Tibial nerve (tissue), 4 donors: ENCODE data around the gene NRCAM. TPM values are rescaled to one million over a fixed set of nuclear protein-coding genes. Genes with fewer than 3 reads are reported as not detected.

Experiments
- DNase-seq, 2 donors: peaks; one replicate each; pipeline ENCODE4 v3.0.0-alpha.2; 2019; ENCODE audit warnings: low spot score in 2 of 2
- H3K27ac ChIP-seq, 4 donors: fragments of 200-600 bp; sonication (generic) in 3 of 4; one replicate each; pipeline ENCODE4 v1.5.1; 2017 to 2019; ENCODE audit warnings: mild to moderate bottlenecking in 1 of 4
- H3K27me3 ChIP-seq, 2 donors: fragments of 200-600 bp; sonication (generic) in 1 of 2; one replicate each; pipeline versions ENCODE4 v1.5.1 to v1.6.0; 2017 to 2019
- H3K36me3 ChIP-seq, 3 donors: fragments of 200-600 bp; sonication (generic); one replicate each; pipeline ENCODE4 v1.5.1; 2018 to 2019
- H3K4me1 ChIP-seq, 4 donors: fragments of 200-600 bp; sonication (generic) in 3 of 4; one replicate each; pipeline ENCODE4 v1.5.1; 2017 to 2019
- H3K4me3 ChIP-seq, 4 donors: fragments of 200-600 bp; sonication (generic) in 3 of 4; one replicate each; pipeline ENCODE4 v1.5.1; 2017 to 2019; ENCODE audit warnings: mild to moderate bottlenecking in 1 of 4, moderate library complexity in 1 of 4
- H3K9me3 ChIP-seq, 4 donors: fragments of 200-600 bp; sonication (generic) in 3 of 4; one replicate each; pipeline ENCODE4 v1.5.1; 2017 to 2019
- EP300 ChIP-seq, 2 donors: sonication (generic); formaldehyde crosslinking; IDR thresholded peaks; one replicate each; pipeline ENCODE4 v1.6.1; 2017; ENCODE audit warnings: antibody characterized with exemption in 2 of 2, mild to moderate bottlenecking in 1 of 2
- POLR2A ChIP-seq, 2 donors: fragments of 450-650 bp; IDR thresholded peaks; one replicate each; pipeline ENCODE4 v1.6.1; 2017; ENCODE audit warnings: antibody characterized with exemption in 2 of 2, mild to moderate bottlenecking in 2 of 2, moderate library complexity in 2 of 2
- WGBS, 2 donors: methylation state at CpG; one replicate each; pipeline ENCODE4 v1.1.5; 2018; 5-methylcytosine and 5-hydroxymethylcytosine counted together
- total RNA-seq, 4 donors: library from RNA; depleted of rRNA; stranded (reverse); fragments of >200 nt; gene quantifications; one replicate each; pipeline ENCODE4 v1.1.0, GENCODE V29; 2016
- TF ChIP-seq, protein P1 (sequence below), 5 experiments: fragments of 200-600 bp in 3 of 5; fragments of 450-650 bp in 2 of 5; sonication (generic) in 3 of 5; IDR thresholded peaks; one replicate each; pipeline ENCODE4 v1.5.1; 2016 to 2019; ENCODE audit warnings: antibody characterized with exemption in 5 of 5, mild to moderate bottlenecking in 3 of 5, moderate library complexity in 2 of 5

The NRCAM gene
- total RNA-seq, 4 donors from 2014 or later = 16.5 to 87.4 (median 22.4) TPM

DNA sequence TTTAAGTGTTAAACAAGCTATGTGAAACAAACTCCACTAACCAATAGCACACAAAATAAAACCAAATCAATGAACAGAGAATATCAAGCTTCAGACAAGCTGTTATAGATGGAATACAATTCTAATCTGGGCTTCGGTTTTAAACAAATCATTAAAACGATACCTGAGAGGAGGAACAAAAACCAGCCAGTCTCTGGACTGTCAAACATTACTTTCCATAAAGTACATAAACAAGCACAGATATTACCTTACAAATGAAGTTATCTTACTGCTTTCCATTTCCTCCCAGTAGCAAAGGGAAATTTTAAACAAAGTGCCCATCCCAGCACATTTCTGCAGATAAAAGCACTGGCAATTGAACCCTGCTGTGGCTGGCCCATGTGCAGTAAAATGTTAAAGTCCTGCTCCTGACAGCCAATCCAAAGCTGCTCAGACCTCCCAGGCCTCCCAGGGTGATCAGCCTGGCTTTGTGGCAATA is 128.0 kb downstream of the NRCAM start:
- peak overlapping the region in 1 of 4 donors; percentile 42 for H3K27ac ChIP-seq
- H3K4me3 ChIP-seq = no peak overlapping the region
- 63 to 69% methylated on average over 2 of the region's 2 CpGs for WGBS, 2 donors
- no peak for DNase-seq
- no peak for TF ChIP-seq POLR2A (IDR thresholded peaks at IDR 0.05)
- H3K9me3 ChIP-seq = no peaks in the 10 kb centered on the region
- no peaks in the 10 kb centered on the region for H3K27me3 ChIP-seq
- H3K36me3 ChIP-seq = no peaks in the 10 kb centered on the region
- H3K4me1 ChIP-seq = peaks cover 0 to 16% (median 0%) of the 10 kb centered on the region in 4 donors

GRCh38 chr7:108327353-108327752 is 128.9 kb downstream of the NRCAM start:
- no peak for DNase-seq
- Histone ChIP-seq H3K9me3 (no peaks in the 10 kb centered on the region), H3K27me3 (no peaks in the 10 kb centered on the region), H3K4me1 (peaks cover 0 to 25% (median 0%) of the 10 kb centered on the region in 4 donors), H3K36me3 (no peaks in the 10 kb centered on the region), H3K4me3 (no peak overlapping the region), H3K27ac (no peak overlapping the region)
- no peak for TF ChIP-seq EP300 (IDR thresholded peaks at IDR 0.05)
- no peak for TF ChIP-seq POLR2A (IDR thresholded peaks at IDR 0.05)
- TF ChIP-seq, protein P1, sequence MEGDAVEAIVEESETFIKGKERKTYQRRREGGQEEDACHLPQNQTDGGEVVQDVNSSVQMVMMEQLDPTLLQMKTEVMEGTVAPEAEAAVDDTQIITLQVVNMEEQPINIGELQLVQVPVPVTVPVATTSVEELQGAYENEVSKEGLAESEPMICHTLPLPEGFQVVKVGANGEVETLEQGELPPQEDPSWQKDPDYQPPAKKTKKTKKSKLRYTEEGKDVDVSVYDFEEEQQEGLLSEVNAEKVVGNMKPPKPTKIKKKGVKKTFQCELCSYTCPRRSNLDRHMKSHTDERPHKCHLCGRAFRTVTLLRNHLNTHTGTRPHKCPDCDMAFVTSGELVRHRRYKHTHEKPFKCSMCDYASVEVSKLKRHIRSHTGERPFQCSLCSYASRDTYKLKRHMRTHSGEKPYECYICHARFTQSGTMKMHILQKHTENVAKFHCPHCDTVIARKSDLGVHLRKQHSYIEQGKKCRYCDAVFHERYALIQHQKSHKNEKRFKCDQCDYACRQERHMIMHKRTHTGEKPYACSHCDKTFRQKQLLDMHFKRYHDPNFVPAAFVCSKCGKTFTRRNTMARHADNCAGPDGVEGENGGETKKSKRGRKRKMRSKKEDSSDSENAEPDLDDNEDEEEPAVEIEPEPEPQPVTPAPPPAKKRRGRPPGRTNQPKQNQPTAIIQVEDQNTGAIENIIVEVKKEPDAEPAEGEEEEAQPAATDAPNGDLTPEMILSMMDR (IDR thresholded peaks at IDR 0.05) = no peak

DNA sequence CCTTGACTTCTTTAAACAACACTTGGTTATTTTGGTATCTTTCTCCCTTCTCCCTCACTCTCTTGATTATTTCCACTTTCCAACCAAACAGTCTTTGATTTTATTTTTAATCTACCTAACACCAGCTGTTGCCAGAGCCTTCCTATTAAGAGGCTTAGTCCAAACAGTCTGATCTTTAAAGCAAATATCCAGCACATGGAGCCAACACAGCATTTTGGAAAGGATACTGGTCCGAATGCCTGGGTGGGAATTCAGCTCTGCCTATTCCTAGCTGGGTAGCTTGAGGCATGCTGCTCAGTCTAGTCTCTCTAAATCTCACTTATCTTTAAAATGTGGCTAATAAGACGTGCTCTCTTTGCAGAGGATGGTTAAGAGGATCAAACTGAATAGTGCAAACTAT is 129.3 kb downstream of the NRCAM start:
- TF ChIP-seq, protein P1 (IDR thresholded peaks at IDR 0.05) = no peak
- TF ChIP-seq EP300 (IDR thresholded peaks at IDR 0.05) (no peak), POLR2A (IDR thresholded peaks at IDR 0.05) (no peak)
- peaks cover 0 to 29% (median 0%) of the 10 kb centered on the region in 4 donors for H3K4me1 ChIP-seq
- DNase-seq = no peak
- H3K27ac ChIP-seq = no peak overlapping the region
- no peak overlapping the region for H3K4me3 ChIP-seq
- H3K27me3 ChIP-seq = no peaks in the 10 kb centered on the region
- no peaks in the 10 kb centered on the region for H3K9me3 ChIP-seq
- 88% methylated on average over 2 of the region's 2 CpGs for WGBS, 2 donors
- no peaks in the 10 kb centered on the region for H3K36me3 ChIP-seq

DNA sequence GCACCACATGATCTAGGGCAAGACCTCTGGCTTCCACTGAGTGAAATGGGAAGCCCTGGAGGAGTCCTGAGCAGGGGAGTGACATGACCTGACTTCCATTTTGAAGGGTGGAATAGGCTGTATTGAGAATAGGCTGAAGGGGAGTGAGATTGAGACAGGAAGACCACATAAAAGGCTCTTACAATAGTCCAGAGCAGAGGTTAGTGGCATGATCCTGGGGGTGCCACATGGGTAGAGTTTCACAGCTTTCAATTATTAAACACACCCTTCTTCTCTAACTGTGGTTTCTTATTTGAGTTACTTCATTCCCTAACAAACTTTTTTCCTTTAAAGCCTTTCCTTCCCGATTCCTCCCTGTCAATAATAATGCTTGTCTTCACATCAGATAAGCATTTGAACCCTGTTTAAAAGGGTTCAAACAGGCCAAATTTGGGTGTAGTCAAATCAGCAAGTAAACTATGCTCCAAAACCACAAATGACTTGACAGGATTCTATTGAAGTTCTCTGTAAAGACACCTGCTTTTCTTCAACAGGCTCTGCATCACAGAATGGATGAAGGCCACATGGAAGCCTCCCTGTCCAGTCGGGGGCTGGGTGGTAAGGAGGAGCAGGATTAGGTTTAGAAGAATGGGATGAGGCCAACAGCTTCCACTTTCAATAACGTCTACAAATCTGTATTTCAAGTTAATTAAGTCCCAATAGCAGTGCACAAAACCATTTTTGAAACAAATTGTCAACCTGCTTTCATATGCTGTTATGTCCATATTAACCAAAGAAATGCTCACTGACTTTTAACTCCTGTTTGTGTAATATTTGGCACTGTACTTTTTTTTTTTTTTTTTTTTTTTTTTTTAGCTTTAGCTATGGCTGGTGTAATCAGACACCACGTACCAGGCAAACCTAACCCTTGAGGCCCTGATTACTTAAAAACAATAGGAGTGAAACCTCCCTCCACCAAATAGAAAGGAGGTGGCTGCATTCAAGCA is 131.9 kb downstream of the NRCAM start:
- Histone ChIP-seq H3K4me3 (no peak overlapping the region), H3K9me3 (no peaks in the 10 kb centered on the region), H3K27me3 (no peaks in the 10 kb centered on the region), H3K36me3 (no peaks in the 10 kb centered on the region), H3K27ac (no peak overlapping the region), H3K4me1 (peaks cover 0 to 31% (median 0%) of the 10 kb centered on the region in 4 donors)
- no peak for DNase-seq
- TF ChIP-seq POLR2A (IDR thresholded peaks at IDR 0.05) = no peak
- no peak for TF ChIP-seq EP300 (IDR thresholded peaks at IDR 0.05)
- TF ChIP-seq, protein P1 (IDR thresholded peaks at IDR 0.05) = no peak
- WGBS, 2 donors = 78 to 81% methylated on average over 4 of the region's 4 CpGs

DNA sequence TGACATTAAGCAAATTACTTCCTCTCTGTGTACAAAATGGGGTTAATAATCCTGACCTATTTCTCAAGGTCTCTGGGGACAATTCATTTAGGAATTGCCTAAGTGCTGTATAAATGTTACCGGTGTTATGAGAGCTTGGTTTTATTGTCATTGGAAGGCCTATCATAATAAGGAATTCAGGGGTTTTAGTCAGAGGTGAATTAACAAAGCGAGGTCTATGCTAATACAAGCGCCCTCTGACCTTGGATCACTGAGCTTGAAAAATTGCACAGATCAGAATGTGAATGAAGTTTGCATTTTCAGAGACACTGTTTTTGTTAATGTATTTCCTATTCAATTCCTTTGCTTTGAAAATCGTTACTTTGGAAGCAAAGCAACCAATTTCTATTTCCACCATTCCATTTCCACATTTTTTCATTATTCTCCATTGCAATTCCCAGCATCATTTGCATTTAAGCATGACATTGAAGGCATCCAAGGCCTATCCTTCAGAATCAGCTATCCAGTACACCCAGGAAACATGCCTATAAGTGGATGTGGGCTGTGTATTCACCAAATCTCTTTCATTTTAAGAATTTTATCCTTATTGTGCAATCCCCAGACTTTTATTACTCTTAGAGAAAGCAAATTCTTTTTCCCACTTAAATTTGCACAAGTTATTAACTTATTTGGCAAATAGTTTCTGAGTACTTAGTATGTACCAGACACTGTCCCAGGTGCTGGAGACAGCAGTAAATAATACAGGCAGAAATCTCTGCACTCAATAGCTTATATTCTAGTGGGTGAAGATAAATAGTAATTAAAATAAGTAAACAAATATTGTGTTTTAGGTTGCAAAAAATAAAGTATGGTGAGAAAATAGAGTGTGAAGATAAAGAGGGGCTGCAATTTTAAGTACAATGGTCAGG is 133.1 kb downstream of the NRCAM start:
- no peak overlapping the region for H3K27ac ChIP-seq
- peaks cover 0 to 28% (median 0%) of the 10 kb centered on the region in 4 donors for H3K4me1 ChIP-seq
- H3K27me3 ChIP-seq = no peaks in the 10 kb centered on the region
- TF ChIP-seq EP300 (IDR thresholded peaks at IDR 0.05) = no peak
- TF ChIP-seq POLR2A (IDR thresholded peaks at IDR 0.05) = no peak
- TF ChIP-seq, protein P1 (IDR thresholded peaks at IDR 0.05) = no peak
- no peaks in the 10 kb centered on the region for H3K9me3 ChIP-seq
- no peaks in the 10 kb centered on the region for H3K36me3 ChIP-seq
- WGBS, 2 donors = 54% methylated on average over 4 of the region's 4 CpGs
- DNase-seq = no peak
- H3K4me3 ChIP-seq = no peak overlapping the region
